ENCODE data around the gene CR1L.

DNA sequence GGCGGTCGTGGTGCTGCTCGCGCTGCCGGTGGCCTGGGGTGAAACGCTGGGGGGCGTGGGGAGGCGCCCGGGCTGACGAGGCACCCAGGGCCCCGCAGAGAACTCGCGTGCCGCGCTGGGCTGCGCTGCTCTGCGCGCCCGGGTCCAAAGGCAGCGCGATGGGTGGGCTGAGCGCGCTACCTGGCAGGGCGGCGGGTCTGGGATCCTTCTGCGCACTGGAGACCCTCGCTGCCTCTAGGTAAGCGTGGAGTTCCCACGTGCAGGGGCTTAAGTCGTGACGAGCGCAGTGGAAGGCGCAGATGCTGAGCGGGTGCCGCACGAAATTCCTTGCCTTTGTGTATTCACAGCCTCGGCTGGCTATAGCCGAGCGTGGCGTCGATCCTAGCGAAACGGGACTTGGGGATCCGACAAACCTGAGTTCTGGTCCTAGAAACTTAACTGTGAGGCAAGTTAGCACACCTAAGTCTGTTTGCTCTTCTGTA is 24.6 kb downstream of the CR1L start:
- TF ChIP-seq, protein P1, sequence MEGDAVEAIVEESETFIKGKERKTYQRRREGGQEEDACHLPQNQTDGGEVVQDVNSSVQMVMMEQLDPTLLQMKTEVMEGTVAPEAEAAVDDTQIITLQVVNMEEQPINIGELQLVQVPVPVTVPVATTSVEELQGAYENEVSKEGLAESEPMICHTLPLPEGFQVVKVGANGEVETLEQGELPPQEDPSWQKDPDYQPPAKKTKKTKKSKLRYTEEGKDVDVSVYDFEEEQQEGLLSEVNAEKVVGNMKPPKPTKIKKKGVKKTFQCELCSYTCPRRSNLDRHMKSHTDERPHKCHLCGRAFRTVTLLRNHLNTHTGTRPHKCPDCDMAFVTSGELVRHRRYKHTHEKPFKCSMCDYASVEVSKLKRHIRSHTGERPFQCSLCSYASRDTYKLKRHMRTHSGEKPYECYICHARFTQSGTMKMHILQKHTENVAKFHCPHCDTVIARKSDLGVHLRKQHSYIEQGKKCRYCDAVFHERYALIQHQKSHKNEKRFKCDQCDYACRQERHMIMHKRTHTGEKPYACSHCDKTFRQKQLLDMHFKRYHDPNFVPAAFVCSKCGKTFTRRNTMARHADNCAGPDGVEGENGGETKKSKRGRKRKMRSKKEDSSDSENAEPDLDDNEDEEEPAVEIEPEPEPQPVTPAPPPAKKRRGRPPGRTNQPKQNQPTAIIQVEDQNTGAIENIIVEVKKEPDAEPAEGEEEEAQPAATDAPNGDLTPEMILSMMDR (IDR thresholded peaks at IDR 0.05), result no peak
- no peak for TF ChIP-seq ZFX (IDR thresholded peaks at IDR 0.05; ENCODE audit: borderline replicate concordance)

Measured in 22Rv1 (cell line).